Uterus (tissue), 4 donors: ENCODE measurements around the gene ZFX. TPM values are rescaled to one million over a fixed set of nuclear protein-coding genes. Genes with fewer than 3 reads are reported as not detected.

ENCODE experiments used
- DNase-seq, 2 donors: peaks; one replicate each; pipeline ENCODE4 v3.0.0-alpha.2; 2019 to 2020
- H3K27ac ChIP-seq, 2 donors: fragments of 200-600 bp; sonication (generic); 1 replicate in 1 of 2; 2 replicates in 1 of 2; pipeline ENCODE4 v1.5.1; 2016 to 2018
- H3K27me3 ChIP-seq, 2 donors: fragments of 200-600 bp; sonication (generic); one replicate each; pipeline ENCODE4 v1.5.1; 2018 to 2019; ENCODE audit warnings: control low read depth in 1 of 2
- H3K36me3 ChIP-seq, 2 donors: fragments of 200-600 bp; sonication (generic); one replicate each; pipeline ENCODE4 v1.5.1; 2019; ENCODE audit warnings: control low read depth in 1 of 2
- H3K4me1 ChIP-seq, 2 donors: fragments of 200-600 bp; sonication (generic); one replicate each; pipeline ENCODE4 v1.5.1; 2018 to 2019; ENCODE audit warnings: control low read depth in 1 of 2
- H3K4me3 ChIP-seq, 2 donors: fragments of 200-600 bp; sonication (generic); 1 replicate in 1 of 2; 2 replicates in 1 of 2; pipeline ENCODE4 v1.5.1; 2018 to 2019; ENCODE audit warnings: mild to moderate bottlenecking in 1 of 2
- H3K9me3 ChIP-seq, 2 donors: fragments of 200-600 bp; sonication (generic); one replicate each; pipeline ENCODE4 v1.5.1; 2019; ENCODE audit warnings: control low read depth in 1 of 2
- CTCF ChIP-seq, 4 experiments: fragments of 200-600 bp in 2 of 4; fragments of 450-650 bp in 2 of 4; sonication (generic) in 2 of 4; IDR thresholded peaks; one replicate each; pipeline ENCODE4 v1.5.1; 2016 to 2019; ENCODE audit warnings: antibody characterized with exemption in 4 of 4, mild to moderate bottlenecking in 2 of 4, moderate library complexity in 1 of 4
- POLR2A ChIP-seq, 2 donors: fragments of 450-650 bp; IDR thresholded peaks; one replicate each; pipeline ENCODE4 v1.6.1; 2016; ENCODE audit warnings: antibody characterized with exemption in 2 of 2, mild to moderate bottlenecking in 1 of 2, moderate library complexity in 1 of 2
- intact Hi-C: fragments of 100-400 bp; cut with DNase I; formaldehyde crosslinking; loops from one replicate; pipeline ENCODE4 v1.15.1; 2023; ENCODE audit warnings: low total_unique reads
- total RNA-seq, 4 donors: library from RNA; depleted of rRNA in 3 of 4; stranded (reverse); fragments of >200 nt in 3 of 4; gene quantifications; one replicate each; pipeline versions ENCODE4 v1.1.0 to v1.2.4, GENCODE V29; 2014 to 2023
- donor health status: DM: yes; HTN: yes; CAD: no.

ZFX gene
- total RNA-seq, 4 donors from 2014 or later = 60.6 to 211 (median 111) TPM

GRCh38 chrX:24148535-24149350 is 786 bp upstream of the ZFX start:
- H3K27me3 ChIP-seq = no peaks in the 10 kb centered on the region
- no peaks in the 10 kb centered on the region for H3K9me3 ChIP-seq
- no peaks in the 10 kb centered on the region for H3K36me3 ChIP-seq
- H3K4me3 ChIP-seq = peak overlapping the region; percentile 57 to 95
- H3K27ac ChIP-seq = peak overlapping the region; percentile 100
- TF ChIP-seq CTCF (IDR thresholded peaks at IDR 0.05) (no peak), POLR2A (IDR thresholded peaks at IDR 0.05) (no peak)
- H3K4me1 ChIP-seq = peaks cover 4 to 20% of the 10 kb centered on the region in 2 donors
- intact Hi-C loops = no loop called here
- peak; percentile 55 to 66 for DNase-seq

- H3K27me3 ChIP-seq = no peaks in the 10 kb centered on the region
- TF ChIP-seq POLR2A (IDR thresholded peaks at IDR 0.05) = peak in 1 of 2 donors; percentile 62
- peak; percentile 50 to 70 (median 60) for TF ChIP-seq CTCF (IDR thresholded peaks at IDR 0.05)
- intact Hi-C loops = no loop called here
- H3K27ac ChIP-seq = peak overlapping the region; percentile 100
- H3K9me3 ChIP-seq = no peaks in the 10 kb centered on the region
- peaks cover 17 to 20% of the 10 kb centered on the region in 2 donors for H3K4me1 ChIP-seq
- H3K36me3 ChIP-seq = no peaks in the 10 kb centered on the region
- peak; percentile 94 for DNase-seq
- H3K4me3 ChIP-seq = peak overlapping the region; percentile 57 to 95
Measured at GRCh38 chrX:24150051-24150790, 692 bp downstream of the ZFX start.

GRCh38 chrX:24150898-24151297 is 1.4 kb downstream of the ZFX start:
- no peak for DNase-seq
- Histone ChIP-seq H3K27ac (peak overlapping the region; percentile 100), H3K36me3 (no peaks in the 10 kb centered on the region), H3K9me3 (no peaks in the 10 kb centered on the region), H3K4me3 (peak overlapping the region; percentile 57 to 95), H3K4me1 (peaks cover 17 to 20% of the 10 kb centered on the region in 2 donors), H3K27me3 (no peaks in the 10 kb centered on the region)
- intact Hi-C loops = no loop called here
- TF ChIP-seq POLR2A (IDR thresholded peaks at IDR 0.05) (no peak), CTCF (IDR thresholded peaks at IDR 0.05) (no peak)

GRCh38 chrX:24151513-24151912 is 2.0 kb downstream of the ZFX start:
- intact Hi-C loops = no loop called here
- Histone ChIP-seq H3K27me3 (no peaks in the 10 kb centered on the region), H3K27ac (peak overlapping the region; percentile 100), H3K36me3 (no peaks in the 10 kb centered on the region), H3K4me3 (peak overlapping the region; percentile 57 to 95), H3K4me1 (peaks cover 17 to 20% of the 10 kb centered on the region in 2 donors), H3K9me3 (no peaks in the 10 kb centered on the region)
- no peak for TF ChIP-seq CTCF (IDR thresholded peaks at IDR 0.05)
- DNase-seq = no peak
